Trophoblast cell (in vitro differentiated cells and primary cell): ENCODE measurements around the gene UBE2D2.

Experiments
- DNase-seq, 2 donors: peaks; one replicate each; pipeline ENCODE4 v3.0.0-alpha.2; 2016
- H2AFZ ChIP-seq: 2 replicates; pipeline ENCODE4 v1.6.1; 2013; ENCODE audit warnings: low read length, moderate library complexity, mild to moderate bottlenecking; ENCODE audit not compliant: insufficient read depth, poor library complexity
- H2AK5ac ChIP-seq: 2 replicates; pipeline ENCODE4 v1.6.1; 2013; ENCODE audit warnings: mild to moderate bottlenecking, low read length
- H2BK120ac ChIP-seq: 2 replicates; pipeline ENCODE4 v1.6.1; 2013; ENCODE audit warnings: low read length, mild to moderate bottlenecking, moderate library complexity; ENCODE audit not compliant: insufficient read depth, poor library complexity
- H2BK12ac ChIP-seq: 2 replicates; pipeline ENCODE4 v1.6.1; 2013; ENCODE audit warnings: mild to moderate bottlenecking, low read length, moderate library complexity
- H2BK5ac ChIP-seq: 2 replicates; pipeline ENCODE4 v1.6.1; 2013; ENCODE audit warnings: low read length, low read depth, moderate library complexity, mild to moderate bottlenecking; ENCODE audit not compliant: poor library complexity
- H3K14ac ChIP-seq: 2 replicates; pipeline ENCODE4 v1.6.1; 2013; ENCODE audit warnings: mild to moderate bottlenecking, low read length
- H3K18ac ChIP-seq: 2 replicates; pipeline ENCODE4 v1.6.1; 2013; ENCODE audit warnings: mild to moderate bottlenecking, low read length
- H3K23ac ChIP-seq: 2 replicates; pipeline ENCODE4 v1.6.1; 2013; ENCODE audit warnings: low read length
- H3K27ac ChIP-seq: 2 replicates; pipeline ENCODE4 v1.5.1; 2013; ENCODE audit warnings: low read depth, mild to moderate bottlenecking, inconsistent platforms, low read length, moderate library complexity
- H3K27me3 ChIP-seq: 2 replicates; pipeline ENCODE4 v1.6.1; 2013; ENCODE audit warnings: inconsistent platforms, mild to moderate bottlenecking, low read length, moderate library complexity; ENCODE audit not compliant: insufficient read depth
- H3K36me3 ChIP-seq, 2 experiments: 1 replicate in 1 of 2; 2 replicates in 1 of 2; pipeline ENCODE4 v1.6.1; 2013; ENCODE audit warnings: low read length in 2 of 2, mild to moderate bottlenecking in 2 of 2, moderate library complexity in 1 of 2; ENCODE audit not compliant: insufficient read depth in 2 of 2, control insufficient read depth in 1 of 2
- H3K4ac ChIP-seq: 2 replicates; pipeline ENCODE4 v1.6.1; 2013; ENCODE audit warnings: low read depth, mild to moderate bottlenecking, low read length, moderate library complexity
- H3K4me1 ChIP-seq, 2 experiments: 1 replicate in 1 of 2; 2 replicates in 1 of 2; pipeline ENCODE4 v1.6.1; 2013; ENCODE audit warnings: low read length in 2 of 2, mild to moderate bottlenecking in 2 of 2, moderate library complexity in 1 of 2; ENCODE audit not compliant: insufficient read depth in 2 of 2, control insufficient read depth in 1 of 2
- H3K4me2 ChIP-seq: 2 replicates; pipeline ENCODE4 v1.6.1; 2013; ENCODE audit warnings: inconsistent platforms, mild to moderate bottlenecking, low read length, moderate library complexity
- H3K4me3 ChIP-seq: 2 replicates; pipeline ENCODE4 v1.5.1; 2013; ENCODE audit warnings: mild to moderate bottlenecking, low read depth, low read length, inconsistent platforms
- H3K79me1 ChIP-seq: one replicate; pipeline ENCODE4 v1.6.1; 2013; ENCODE audit warnings: low read length
- H3K79me2 ChIP-seq: 2 replicates; pipeline ENCODE4 v1.6.1; 2013; ENCODE audit warnings: low read length, mild to moderate bottlenecking; ENCODE audit not compliant: control insufficient read depth, insufficient read depth, poor library complexity
- H3K9ac ChIP-seq: 2 replicates; pipeline ENCODE4 v1.6.1; 2013; ENCODE audit warnings: mild to moderate bottlenecking, low read length
- H3K9me3 ChIP-seq: 2 replicates; pipeline ENCODE4 v1.6.1; 2013; ENCODE audit warnings: low read depth, mild to moderate bottlenecking, control low read depth, inconsistent platforms, low read length; ENCODE audit not compliant: insufficient read depth
- H4K12ac ChIP-seq: 2 replicates; pipeline ENCODE4 v1.6.1; 2013; ENCODE audit warnings: low read depth, mild to moderate bottlenecking, low read length, moderate library complexity
- H4K8ac ChIP-seq: 2 replicates; pipeline ENCODE4 v1.6.1; 2013; ENCODE audit warnings: low read depth, mild to moderate bottlenecking, low read length, moderate library complexity
- H4K91ac ChIP-seq: one replicate; pipeline ENCODE4 v1.6.1; 2013; ENCODE audit warnings: low read depth, mild to moderate bottlenecking, low read length, moderate library complexity
- WGBS: extraction: QIAGEN DNeasy Blood & Tissue Kit; methylation state at CpG from one replicate; pipeline ENCODE4 v1.1.7; 2013; ENCODE audit warnings: missing lambda C conversion rate; ENCODE audit not compliant: insufficient read length, insufficient coverage; ENCODE audit errors: extremely low coverage; 5-methylcytosine and 5-hydroxymethylcytosine counted together

Gene UBE2D2

DNA sequence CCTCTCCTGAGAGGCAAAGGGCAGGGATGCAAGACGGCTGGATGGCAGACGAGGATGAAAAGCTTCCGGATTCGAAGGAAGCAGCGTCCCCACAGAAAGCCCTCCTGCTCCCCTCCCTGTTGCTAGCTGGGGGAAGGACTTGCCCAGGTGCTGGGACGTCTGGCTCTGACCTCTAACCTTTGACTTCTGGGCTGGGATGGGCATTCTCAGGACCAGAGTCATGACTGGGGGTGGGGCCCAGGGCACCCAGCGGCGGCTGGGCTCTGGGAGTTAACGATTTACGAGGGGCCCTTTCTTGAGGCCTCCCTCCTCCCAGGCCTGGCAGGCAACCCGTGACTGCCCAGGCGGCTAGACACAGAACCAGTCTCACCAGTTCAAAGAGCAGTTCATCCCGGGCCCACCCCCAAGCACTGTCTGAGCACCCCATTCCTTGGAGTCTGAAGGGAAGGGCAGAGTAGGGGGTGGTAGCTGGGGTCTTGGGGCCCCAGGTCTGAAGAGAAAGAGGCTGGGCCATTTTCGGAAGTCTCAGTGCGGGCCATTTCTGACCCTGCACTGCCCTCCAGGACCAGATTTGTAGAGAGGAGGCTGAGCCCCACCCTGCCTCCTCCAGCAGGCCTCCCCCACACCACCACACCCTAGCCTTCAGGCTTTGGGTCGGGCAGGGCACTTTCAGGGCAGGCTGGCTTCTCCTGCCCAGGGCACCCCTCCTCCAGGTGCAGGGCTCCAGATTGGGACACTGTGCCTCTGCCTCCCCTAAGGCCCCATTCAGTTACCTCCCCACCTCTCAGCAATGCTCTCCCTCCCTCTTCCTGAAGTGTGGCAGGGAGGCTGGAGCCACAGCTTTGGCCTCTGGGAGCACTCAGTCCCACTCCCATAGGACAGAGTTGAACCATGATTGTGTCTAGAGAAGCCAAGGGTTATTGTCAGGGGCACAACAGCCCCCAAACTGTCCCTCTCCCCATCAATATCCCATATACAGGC, 82.0 kb downstream of the UBE2D2 start:
- Histone ChIP-seq H3K9ac (no peak overlapping the region), H4K12ac (peak overlapping the region; percentile 10), H3K4me2 (peak overlapping the region; percentile 32), H4K8ac (peak overlapping the region; percentile 82), H3K4me3 (no peak overlapping the region), H3K23ac (no peak overlapping the region), H2BK12ac (peak overlapping the region; percentile 73), H3K18ac (peak overlapping the region; percentile 91), H3K27me3 (no peaks in the 10 kb centered on the region), H2AK5ac (peak overlapping the region; percentile 82), H4K91ac (peak overlapping the region; percentile 98), H3K9me3 (no peaks in the 10 kb centered on the region), H3K79me2 (peaks cover 11% of the 10 kb centered on the region), H3K36me3 (no peaks in the 10 kb centered on the region), H2BK5ac (peak overlapping the region; percentile 93), H3K14ac (peak overlapping the region; percentile 87), H2AFZ (peak overlapping the region; percentile 13), H2BK120ac (peak overlapping the region; percentile 98), H3K4ac (peak overlapping the region; percentile 75), H3K4me1 (peaks cover 59 to 68% of the 10 kb centered on the region in 2 experiments), H3K27ac (peak overlapping the region; percentile 83), H3K79me1 (peaks cover 45% of the 10 kb centered on the region)
- no CpG with 5 or more reads among the region's 16 CpGs for WGBS
- DNase-seq: no peak

GRCh38 chr5:139644001-139644456, 82.9 kb downstream of the UBE2D2 start:
- H3K27ac ChIP-seq: peak overlapping the region; percentile 83
- peak overlapping the region; percentile 59 for H2AK5ac ChIP-seq
- H4K8ac ChIP-seq: peak overlapping the region; percentile 82
- H4K12ac ChIP-seq: no peak overlapping the region
- H3K79me1 ChIP-seq: peaks cover 46% of the 10 kb centered on the region
- H3K4ac ChIP-seq: peak overlapping the region; percentile 13
- H3K79me2 ChIP-seq: peaks cover 18% of the 10 kb centered on the region
- peak overlapping the region; percentile 73 for H2BK12ac ChIP-seq
- peak overlapping the region; percentile 37 for H2BK5ac ChIP-seq
- no CpG with 5 or more reads among the region's 5 CpGs for WGBS
- no peak overlapping the region for H3K4me2 ChIP-seq
- H3K14ac ChIP-seq: peak overlapping the region; percentile 86
- peaks cover 50 to 61% of the 10 kb centered on the region in 2 experiments for H3K4me1 ChIP-seq
- no peak overlapping the region for H3K4me3 ChIP-seq
- H3K9ac ChIP-seq: no peak overlapping the region
- DNase-seq: no peak
- H4K91ac ChIP-seq: peak overlapping the region; percentile 98
- no peak overlapping the region for H3K18ac ChIP-seq
- H3K9me3 ChIP-seq: no peaks in the 10 kb centered on the region
- no peak overlapping the region for H3K23ac ChIP-seq
- peak overlapping the region; percentile 98 for H2BK120ac ChIP-seq
- H2AFZ ChIP-seq: peak overlapping the region; percentile 1
- H3K36me3 ChIP-seq: no peaks in the 10 kb centered on the region
- no peaks in the 10 kb centered on the region for H3K27me3 ChIP-seq

DNA sequence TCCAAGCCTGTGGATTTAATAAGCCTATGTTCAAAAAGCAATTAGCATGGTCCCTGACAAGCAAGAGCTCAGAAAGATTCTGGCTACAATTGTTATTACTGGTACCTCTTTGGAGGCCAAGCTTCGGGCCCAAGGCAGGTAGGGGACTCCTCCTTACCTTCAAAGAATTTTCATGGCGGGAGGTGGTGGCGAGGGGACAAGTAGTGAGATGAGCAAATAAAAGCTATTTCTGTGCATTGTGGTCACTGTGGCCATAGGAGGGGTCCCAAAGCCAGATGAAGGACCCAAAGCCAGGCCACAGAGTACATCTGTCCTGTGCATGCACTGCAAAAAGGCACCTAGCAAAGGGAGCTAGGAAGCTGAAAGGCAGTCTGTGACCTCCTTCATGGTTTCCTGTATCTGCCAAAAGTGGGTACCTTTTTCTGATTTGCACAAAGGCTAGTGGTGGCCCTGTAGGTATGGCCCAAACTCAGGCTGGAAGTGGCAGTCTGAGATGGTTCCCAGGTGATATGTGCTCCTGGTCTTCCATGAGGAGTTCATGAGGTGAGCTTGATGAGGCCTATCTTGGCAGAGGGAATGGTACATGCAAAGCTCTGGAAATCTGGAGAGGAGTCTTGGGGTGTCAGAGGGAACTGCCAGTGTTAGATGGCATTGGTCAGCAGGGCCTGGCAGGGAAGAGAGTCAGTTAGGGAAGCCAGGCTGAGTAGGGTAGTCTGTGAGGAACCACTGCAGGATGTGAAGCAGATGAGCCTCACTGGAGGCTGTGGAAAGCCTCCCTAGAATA, 83.7 kb downstream of the UBE2D2 start:
- WGBS: no CpG with 5 or more reads among the region's 3 CpGs
- H3K9ac ChIP-seq: no peak overlapping the region
- no peak for DNase-seq
- no peak overlapping the region for H2AFZ ChIP-seq
- H3K36me3 ChIP-seq: no peaks in the 10 kb centered on the region
- H2BK5ac ChIP-seq: no peak overlapping the region
- no peak overlapping the region for H2BK120ac ChIP-seq
- H3K27me3 ChIP-seq: no peaks in the 10 kb centered on the region
- H3K4me1 ChIP-seq: peaks cover 45 to 58% of the 10 kb centered on the region in 2 experiments
- peaks cover 26% of the 10 kb centered on the region for H3K79me2 ChIP-seq
- no peak overlapping the region for H4K8ac ChIP-seq
- no peak overlapping the region for H3K4ac ChIP-seq
- peak overlapping the region; percentile 63 for H2AK5ac ChIP-seq
- no peak overlapping the region for H3K4me2 ChIP-seq
- no peak overlapping the region for H3K14ac ChIP-seq
- peak overlapping the region; percentile 25 for H4K91ac ChIP-seq
- H3K18ac ChIP-seq: no peak overlapping the region
- peaks cover 54% of the 10 kb centered on the region for H3K79me1 ChIP-seq
- H4K12ac ChIP-seq: no peak overlapping the region
- H3K27ac ChIP-seq: no peak overlapping the region
- peak overlapping the region; percentile 55 for H2BK12ac ChIP-seq
- no peak overlapping the region for H3K4me3 ChIP-seq
- H3K9me3 ChIP-seq: no peaks in the 10 kb centered on the region
- H3K23ac ChIP-seq: no peak overlapping the region

DNA sequence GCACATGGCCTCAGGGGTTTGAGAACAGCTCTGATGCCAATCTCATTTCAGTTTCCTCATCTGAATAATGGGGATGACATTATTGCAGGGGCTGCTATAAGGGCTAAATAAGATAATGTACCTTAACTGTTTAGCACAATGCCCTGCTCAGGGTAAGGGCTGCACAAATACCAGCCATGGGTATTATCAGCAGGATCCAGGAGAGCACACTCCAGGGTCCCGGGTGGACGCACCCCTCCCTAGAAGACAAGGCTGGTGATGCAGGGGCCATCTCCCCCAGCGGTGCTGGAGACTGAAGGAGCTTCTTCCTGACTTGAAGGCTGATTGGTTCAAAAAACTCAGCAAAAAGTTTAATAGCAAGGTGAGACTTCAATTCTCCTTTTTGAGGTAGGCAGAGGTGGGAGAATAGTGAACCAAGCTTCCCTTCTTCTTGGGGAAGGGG, 84.3 kb downstream of the UBE2D2 start:
- H4K12ac ChIP-seq: no peak overlapping the region
- peak overlapping the region; percentile 55 for H2BK12ac ChIP-seq
- H2BK5ac ChIP-seq: no peak overlapping the region
- no peak overlapping the region for H3K14ac ChIP-seq
- no peak overlapping the region for H3K23ac ChIP-seq
- no peak overlapping the region for H3K4me3 ChIP-seq
- H2AK5ac ChIP-seq: no peak overlapping the region
- no peak overlapping the region for H3K9ac ChIP-seq
- H3K79me1 ChIP-seq: peaks cover 59% of the 10 kb centered on the region
- DNase-seq: no peak
- no peak overlapping the region for H2BK120ac ChIP-seq
- H4K91ac ChIP-seq: no peak overlapping the region
- WGBS: no CpG with 5 or more reads among the region's 3 CpGs
- no peak overlapping the region for H3K27ac ChIP-seq
- H3K4ac ChIP-seq: no peak overlapping the region
- peaks cover 30% of the 10 kb centered on the region for H3K79me2 ChIP-seq
- no peaks in the 10 kb centered on the region for H3K9me3 ChIP-seq
- H3K27me3 ChIP-seq: no peaks in the 10 kb centered on the region
- H2AFZ ChIP-seq: no peak overlapping the region
- peaks cover 44 to 54% of the 10 kb centered on the region in 2 experiments for H3K4me1 ChIP-seq
- H3K4me2 ChIP-seq: no peak overlapping the region
- H4K8ac ChIP-seq: no peak overlapping the region
- H3K18ac ChIP-seq: no peak overlapping the region
- H3K36me3 ChIP-seq: no peaks in the 10 kb centered on the region
